T-helper 2 cell treated with Interferon-gamma antibody and Interleukin-4, amounts not matched to agents 5 μg/mL and 100 μg/mL, for 36 hours (primary cell): ENCODE results near the gene MBOAT1.

Source experiments
- DNase-seq: peaks from one replicate; pipeline ENCODE4 v3.0.0; 2021; ENCODE audit warnings: low spot score
- H3K27ac Mint-ChIP-seq: one replicate; pipeline ENCODE4 v1.8.0; 2021; ENCODE audit warnings: mild to moderate bottlenecking, mixed read lengths
- H3K27me3 Mint-ChIP-seq: one replicate; pipeline ENCODE4 v1.8.0; 2021; ENCODE audit warnings: low read depth, mixed read lengths
- H3K36me3 Mint-ChIP-seq: one replicate; pipeline ENCODE4 v1.8.0; 2021; ENCODE audit warnings: low read depth, mixed read lengths
- H3K4me1 Mint-ChIP-seq: one replicate; pipeline ENCODE4 v1.8.0; 2021; ENCODE audit warnings: low read depth, mixed read lengths
- H3K4me3 Mint-ChIP-seq: one replicate; pipeline ENCODE4 v1.8.0; 2022; ENCODE audit warnings: mild to moderate bottlenecking, moderate library complexity, mixed read lengths
- H3K9me3 Mint-ChIP-seq: one replicate; pipeline ENCODE4 v1.8.0; 2021; ENCODE audit warnings: mixed read lengths

MBOAT1 gene

DNA sequence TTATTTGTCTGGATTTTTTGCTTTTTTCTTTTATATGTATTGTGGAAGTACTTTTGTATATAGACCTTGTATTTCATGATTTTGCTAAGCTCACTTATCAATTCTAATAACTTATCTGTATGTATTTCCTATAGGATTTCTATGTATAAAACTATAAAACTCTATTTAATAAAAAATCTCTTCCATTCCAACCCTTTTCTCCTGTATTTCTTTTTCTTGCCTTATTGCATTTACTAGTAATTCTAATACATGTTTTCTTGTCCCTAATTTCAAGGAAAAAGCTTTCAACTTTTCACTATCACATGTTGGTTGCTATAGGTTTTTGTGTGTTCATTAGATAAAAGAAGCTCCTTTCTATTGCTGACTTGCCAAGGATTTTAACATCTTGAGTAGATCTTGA is 125.3 kb downstream of the MBOAT1 start:
- Mint-ChIP-seq H3K27ac (no peak overlapping the region), H3K4me3 (no peak overlapping the region), H3K4me1 (no peaks in the 10 kb centered on the region), H3K9me3 (peaks cover 3% of the 10 kb centered on the region), H3K36me3 (no peaks in the 10 kb centered on the region), H3K27me3 (no peaks in the 10 kb centered on the region)
- DNase-seq: no peak

DNA sequence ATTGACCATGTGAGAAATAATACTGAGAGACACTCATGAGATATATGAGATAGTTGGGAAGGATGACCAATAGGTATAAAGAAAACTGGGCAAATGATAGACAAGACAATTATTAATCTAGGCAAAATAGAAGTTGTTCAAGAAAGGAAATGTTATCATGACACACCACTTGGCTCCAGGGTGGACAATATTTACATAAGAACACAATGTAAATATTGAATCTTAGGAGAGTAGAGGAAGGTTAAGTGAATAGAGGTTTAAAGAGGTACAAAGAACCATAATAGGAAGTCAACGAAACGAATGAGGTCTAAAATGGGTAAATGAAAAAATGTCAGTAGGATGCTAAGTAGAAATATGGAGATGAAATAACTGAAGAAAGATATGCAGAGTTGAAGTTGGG is 126.5 kb downstream of the MBOAT1 start:
- Mint-ChIP-seq H3K27me3 (no peaks in the 10 kb centered on the region), H3K9me3 (peaks cover 3% of the 10 kb centered on the region), H3K27ac (no peak overlapping the region), H3K4me3 (no peak overlapping the region), H3K36me3 (no peaks in the 10 kb centered on the region), H3K4me1 (no peaks in the 10 kb centered on the region)
- DNase-seq: no peak

GRCh38 chr6:20084411-20084810 is 127.9 kb downstream of the MBOAT1 start:
- Mint-ChIP-seq H3K27ac (no peak overlapping the region), H3K9me3 (peaks cover 7% of the 10 kb centered on the region), H3K4me1 (no peaks in the 10 kb centered on the region), H3K27me3 (no peaks in the 10 kb centered on the region), H3K4me3 (no peak overlapping the region), H3K36me3 (peaks cover 2% of the 10 kb centered on the region)
- DNase-seq: no peak

DNA sequence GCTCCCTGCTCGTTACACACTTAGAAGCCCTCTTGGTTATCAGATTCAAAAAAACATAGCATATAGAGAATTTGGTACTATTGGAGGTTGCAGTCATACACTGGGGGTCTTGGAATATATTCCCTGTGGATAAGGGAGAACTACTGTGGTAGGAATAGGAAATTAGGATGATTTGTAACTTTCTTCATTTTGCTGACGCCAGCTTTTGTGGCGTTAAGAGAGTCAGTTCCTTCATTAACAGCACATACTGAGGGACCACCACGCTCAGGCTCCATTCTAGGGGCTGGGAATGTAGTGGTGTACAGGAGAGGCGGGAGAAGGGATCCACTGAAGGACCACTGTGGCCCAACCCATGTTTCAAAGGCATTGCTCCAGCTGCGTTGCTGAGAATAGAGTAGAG is 140.3 kb downstream of the MBOAT1 start:
- Mint-ChIP-seq H3K4me1 (no peaks in the 10 kb centered on the region), H3K27me3 (peaks cover 12% of the 10 kb centered on the region), H3K9me3 (peaks cover 8% of the 10 kb centered on the region), H3K27ac (no peak overlapping the region), H3K4me3 (no peak overlapping the region), H3K36me3 (no peaks in the 10 kb centered on the region)
- DNase-seq: no peak

DNA sequence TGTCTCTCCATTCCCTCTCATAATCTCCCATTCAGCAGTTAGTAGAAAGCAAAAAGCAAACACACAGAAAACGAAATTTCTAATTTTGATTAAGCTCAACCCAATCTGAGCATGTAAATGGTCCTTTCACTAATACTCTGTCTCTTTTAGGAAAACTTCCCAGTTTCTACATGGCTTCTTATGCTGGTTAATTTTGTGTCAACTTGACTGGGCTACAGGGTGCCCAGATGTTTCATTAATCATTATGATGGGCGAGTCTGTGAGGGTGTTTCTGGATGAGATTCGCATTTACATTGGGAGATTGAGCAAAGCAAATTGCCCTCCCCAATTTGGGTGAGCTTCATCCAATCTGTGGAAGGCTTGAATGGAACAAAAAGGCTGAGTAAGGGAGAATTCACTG is 142.2 kb downstream of the MBOAT1 start:
- H3K9me3 Mint-ChIP-seq: no peaks in the 10 kb centered on the region
- peaks cover 8% of the 10 kb centered on the region for H3K27me3 Mint-ChIP-seq
- no peak for DNase-seq
- no peaks in the 10 kb centered on the region for H3K4me1 Mint-ChIP-seq
- no peak overlapping the region for H3K4me3 Mint-ChIP-seq
- H3K36me3 Mint-ChIP-seq: no peaks in the 10 kb centered on the region
- H3K27ac Mint-ChIP-seq: no peak overlapping the region

DNA sequence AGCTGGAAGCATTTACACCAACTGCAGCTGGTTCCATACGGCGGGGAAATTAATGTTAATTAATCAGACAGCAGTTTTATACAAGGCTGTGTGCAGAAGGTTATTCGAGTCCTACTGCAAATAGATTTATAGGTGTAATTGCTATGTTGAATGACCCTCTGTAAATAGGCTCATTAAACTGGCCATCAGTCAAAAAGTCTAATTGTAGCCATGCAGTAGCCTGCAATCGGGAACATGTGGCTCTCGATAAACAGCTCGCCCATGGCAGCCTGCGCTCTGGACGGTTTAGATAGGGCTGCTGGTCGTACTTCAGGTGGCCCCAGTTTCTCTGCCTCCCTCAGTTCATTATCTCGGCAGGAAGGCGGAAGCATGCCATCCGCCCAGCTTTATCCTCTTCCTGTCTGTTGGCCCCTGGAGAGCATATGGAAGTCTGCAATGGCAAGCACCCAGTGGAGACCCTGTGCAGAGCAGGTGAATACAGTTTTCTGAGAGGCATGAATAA is 143.2 kb downstream of the MBOAT1 start:
- Mint-ChIP-seq H3K27ac (no peak overlapping the region), H3K27me3 (peaks cover 8% of the 10 kb centered on the region), H3K36me3 (no peaks in the 10 kb centered on the region), H3K4me3 (no peak overlapping the region), H3K9me3 (no peaks in the 10 kb centered on the region), H3K4me1 (no peaks in the 10 kb centered on the region)
- DNase-seq: no peak

GRCh38 chr6:20068421-20068988 is 143.8 kb downstream of the MBOAT1 start:
- no peak for DNase-seq
- H3K27ac Mint-ChIP-seq: no peak overlapping the region
- H3K4me1 Mint-ChIP-seq: no peaks in the 10 kb centered on the region
- H3K36me3 Mint-ChIP-seq: no peaks in the 10 kb centered on the region
- no peaks in the 10 kb centered on the region for H3K9me3 Mint-ChIP-seq
- H3K27me3 Mint-ChIP-seq: peaks cover 8% of the 10 kb centered on the region
- no peak overlapping the region for H3K4me3 Mint-ChIP-seq

DNA sequence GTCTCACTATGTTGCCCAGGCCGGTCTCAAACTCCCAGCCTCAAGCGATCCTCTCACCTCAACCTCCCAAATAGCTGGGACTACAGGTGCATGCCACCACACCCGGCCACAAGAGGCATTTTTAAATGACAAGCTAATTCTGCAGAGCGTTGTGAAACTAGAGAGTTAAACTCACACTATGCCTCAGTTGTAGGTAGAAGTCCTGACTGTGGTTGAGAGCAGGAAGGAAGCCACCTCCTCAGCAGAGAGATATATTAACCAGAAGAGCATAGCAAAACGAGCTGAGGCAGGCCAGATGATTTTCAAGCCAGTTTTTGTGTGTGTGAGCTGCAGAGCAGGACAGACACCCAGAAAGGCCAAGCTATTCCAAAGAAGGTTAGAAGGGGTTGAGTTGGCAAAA is 150.3 kb downstream of the MBOAT1 start:
- Mint-ChIP-seq H3K4me3 (peak overlapping the region; percentile 26), H3K27ac (peak overlapping the region; percentile 17), H3K4me1 (peaks cover 21% of the 10 kb centered on the region), H3K27me3 (no peaks in the 10 kb centered on the region), H3K9me3 (no peaks in the 10 kb centered on the region), H3K36me3 (no peaks in the 10 kb centered on the region)
- no peak for DNase-seq

GRCh38 chr6:20060252-20060651 is 152.0 kb downstream of the MBOAT1 start:
- H3K9me3 Mint-ChIP-seq: no peaks in the 10 kb centered on the region

GRCh38 chr6:20058912-20059311 is 153.4 kb downstream of the MBOAT1 start:
- no peak for DNase-seq
- no peak overlapping the region for H3K4me3 Mint-ChIP-seq
- no peaks in the 10 kb centered on the region for H3K27me3 Mint-ChIP-seq
- no peak overlapping the region for H3K27ac Mint-ChIP-seq
- H3K4me1 Mint-ChIP-seq: peaks cover 21% of the 10 kb centered on the region
- no peaks in the 10 kb centered on the region for H3K9me3 Mint-ChIP-seq
- H3K36me3 Mint-ChIP-seq: no peaks in the 10 kb centered on the region

More at GRCh38 chr6:20060252-20060651, 152.0 kb downstream of the MBOAT1 start:
- H3K27ac Mint-ChIP-seq: no peak overlapping the region
- H3K27me3 Mint-ChIP-seq: no peaks in the 10 kb centered on the region
- no peaks in the 10 kb centered on the region for H3K36me3 Mint-ChIP-seq
- DNase-seq: no peak
- peaks cover 21% of the 10 kb centered on the region for H3K4me1 Mint-ChIP-seq
- no peak overlapping the region for H3K4me3 Mint-ChIP-seq

DNA sequence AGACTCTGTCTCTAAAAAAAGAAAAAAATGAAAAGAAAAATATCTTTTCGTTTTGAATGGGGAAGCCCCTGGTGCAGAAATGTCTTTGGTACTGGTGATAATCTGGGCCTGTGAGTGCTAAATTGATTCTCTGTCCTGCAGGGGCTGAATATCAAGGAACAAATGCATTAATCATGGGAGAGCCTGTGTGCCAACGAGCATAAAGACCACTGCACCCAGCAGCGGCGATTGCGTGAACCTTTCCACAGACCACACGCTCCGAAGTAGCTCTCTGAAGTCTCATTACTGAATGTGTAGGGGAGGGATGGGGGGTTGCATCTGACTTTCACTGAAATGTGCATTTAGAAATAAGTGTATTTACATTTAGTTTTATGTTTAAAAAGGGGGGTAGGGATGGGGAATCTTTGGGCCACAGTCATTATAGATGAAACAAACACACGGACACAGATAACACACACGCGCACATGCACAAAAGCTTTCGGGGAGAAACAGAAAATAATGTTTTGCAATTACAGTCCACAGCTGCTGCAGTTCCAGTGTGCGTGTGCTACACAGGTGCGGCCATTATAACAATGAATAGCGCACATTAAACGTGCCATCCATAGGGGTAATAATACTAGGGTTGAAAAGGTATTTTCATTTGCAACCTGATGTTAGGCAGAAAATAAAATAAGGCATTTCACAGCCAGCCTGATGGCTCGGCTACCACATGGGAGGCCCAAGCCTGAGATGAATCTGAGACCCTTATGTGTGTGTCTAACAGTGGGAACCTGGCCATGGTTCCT is 154.0 kb downstream of the MBOAT1 start:
- DNase-seq: no peak
- peaks cover 21% of the 10 kb centered on the region for H3K4me1 Mint-ChIP-seq
- H3K4me3 Mint-ChIP-seq: no peak overlapping the region
- H3K9me3 Mint-ChIP-seq: no peaks in the 10 kb centered on the region
- H3K36me3 Mint-ChIP-seq: no peaks in the 10 kb centered on the region
- H3K27ac Mint-ChIP-seq: no peak overlapping the region
- no peaks in the 10 kb centered on the region for H3K27me3 Mint-ChIP-seq

GRCh38 chr6:20056350-20056992 is 155.8 kb downstream of the MBOAT1 start:
- H3K27ac Mint-ChIP-seq: no peak overlapping the region
- no peak for DNase-seq
- H3K36me3 Mint-ChIP-seq: no peaks in the 10 kb centered on the region
- peaks cover 7% of the 10 kb centered on the region for H3K4me1 Mint-ChIP-seq
- no peaks in the 10 kb centered on the region for H3K9me3 Mint-ChIP-seq
- H3K4me3 Mint-ChIP-seq: no peak overlapping the region
- H3K27me3 Mint-ChIP-seq: no peaks in the 10 kb centered on the region

DNA sequence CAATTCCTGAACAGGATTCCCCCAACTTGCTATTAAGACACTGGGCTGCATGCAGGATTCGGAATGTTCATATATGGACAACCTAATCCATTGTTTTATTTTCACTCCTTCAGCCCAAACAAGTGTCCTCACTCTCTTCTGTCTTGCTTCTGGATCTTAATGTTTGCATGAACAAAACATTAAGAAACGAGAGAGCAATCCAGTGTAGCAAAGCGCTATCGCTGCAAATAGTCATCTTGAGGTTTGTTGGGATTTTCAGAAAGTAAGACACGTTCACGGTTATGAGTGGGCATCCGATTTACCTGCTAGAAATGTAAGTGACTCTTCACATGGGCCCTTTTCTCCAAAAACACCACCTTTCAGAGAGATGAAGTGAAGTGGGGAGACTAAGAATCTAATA is 156.4 kb downstream of the MBOAT1 start:
- Mint-ChIP-seq H3K9me3 (no peaks in the 10 kb centered on the region), H3K4me1 (peaks cover 7% of the 10 kb centered on the region), H3K36me3 (no peaks in the 10 kb centered on the region), H3K27ac (no peak overlapping the region), H3K4me3 (no peak overlapping the region), H3K27me3 (no peaks in the 10 kb centered on the region)
- DNase-seq: no peak
